HG03064 (cell line): ENCODE results near the gene PNKP.
"Not testable (repeated sequence)": the region's sequence is repeated elsewhere in the genome, so short reads cannot be mapped to it uniquely, and the experiment has no call there.

ENCODE experiments used
- ATAC-seq: cut with Tn5 transposase; IDR thresholded peaks from one replicate; pipeline ENCODE4 v1.9.1; 2021; ENCODE audit warnings: low read depth; ENCODE audit not compliant: unreplicated experiment

The PNKP gene

GRCh38 chr19:49824662-49825061, 42.7 kb downstream of the PNKP start:
- no peak for ATAC-seq

- no peak for ATAC-seq
Observed at GRCh38 chr19:49823472-49823871, 43.9 kb downstream of the PNKP start.

GRCh38 chr19:49820125-49820524, 47.3 kb downstream of the PNKP start:
- ATAC-seq: no peak

- ATAC-seq: not testable (repeated sequence)
Observed at GRCh38 chr19:49819452-49820115, 47.8 kb downstream of the PNKP start.

- ATAC-seq: no peak
Observed at GRCh38 chr19:49818649-49819370, 48.6 kb downstream of the PNKP start.

- peak; percentile 61 for ATAC-seq
Observed at GRCh38 chr19:49817964-49818648, 49.3 kb downstream of the PNKP start, which contains the start of gene MED25. Gene MED25 (plus strand): TSS chr19:49818289. CDS start chr19:49818342, 53 bp downstream.

- no peak for ATAC-seq
Observed at GRCh38 chr19:49816590-49816989, 50.8 kb downstream of the PNKP start.

- no peak for ATAC-seq
Observed at GRCh38 chr19:49814010-49814409, 53.4 kb downstream of the PNKP start.

GRCh38 chr19:49812997-49813861, 54.1 kb downstream of the PNKP start, which contains the start of gene FUZ:
Gene FUZ (minus strand): TSS chr19:49813292. CDS start chr19:49813106, 186 bp downstream.
- ATAC-seq: no peak

- ATAC-seq: no peak
Observed at GRCh38 chr19:49812452-49812996, 54.9 kb downstream of the PNKP start.

- ATAC-seq: no peak
Observed at GRCh38 chr19:49811328-49811727, 56.0 kb downstream of the PNKP start.
